Measurements from ENCODE around the gene C15orf40. TPM values are rescaled to one million over a fixed set of nuclear protein-coding genes. Genes with fewer than 3 reads are reported as not detected.
"Not testable (repeated sequence)": the region's sequence is repeated elsewhere in the genome, so short reads cannot be mapped to it uniquely, and the experiment has no call there.

C15orf40 gene
- total RNA-seq, result 10 to 100 TPM; 25.2 to 31.0 TPM

DNA sequence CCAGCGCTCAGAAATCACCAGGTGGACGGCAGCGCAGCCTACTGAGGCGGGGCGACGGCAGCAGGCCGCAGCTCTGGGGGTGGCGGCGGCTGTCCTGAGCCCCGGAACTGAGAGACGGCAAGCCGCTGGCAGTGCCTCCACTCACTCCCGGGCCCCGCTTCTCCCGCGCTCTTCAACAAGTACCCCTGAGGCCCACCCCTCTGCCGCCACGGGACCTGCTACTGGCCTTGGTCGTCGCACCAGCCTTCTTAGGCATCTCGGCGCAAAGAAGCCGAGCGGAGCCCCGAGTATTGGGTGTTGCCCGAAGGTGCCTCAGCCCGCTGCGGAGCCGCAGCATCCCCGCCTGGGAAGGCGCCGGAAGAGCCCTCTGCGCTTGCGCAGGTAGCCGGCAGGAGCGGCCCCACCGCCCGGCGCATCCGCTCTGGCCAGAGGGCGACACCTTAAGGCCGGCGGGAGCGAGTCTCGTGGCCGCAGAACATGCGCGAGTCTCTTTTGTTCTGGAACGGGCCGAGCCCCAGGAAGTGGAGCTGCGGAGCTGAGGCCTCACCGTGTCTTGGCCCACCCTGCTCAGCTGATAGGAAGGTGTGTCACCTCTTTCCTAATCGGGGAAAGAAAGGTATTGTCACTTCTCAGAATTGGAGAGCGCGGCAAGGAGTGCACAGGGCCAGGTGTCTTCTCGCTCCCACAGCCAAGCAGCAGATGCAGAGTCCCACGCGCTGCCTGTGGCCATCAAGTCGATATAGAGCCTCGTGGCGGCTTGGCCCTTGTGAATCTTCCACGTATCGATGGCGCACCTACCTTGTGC, at the start of gene C15orf40:
Gene C15orf40, minus strand, starts transcription at position 369 of the 805 bp plus-strand sequence. Its CDS starts 32 bp downstream, at position 337.
- Mint-ChIP-seq H3K9me3 (ENCODE audit: insufficient read depth) (no peaks in the 10 kb centered on the region), H3K36me3 (ENCODE audit: low read depth) (peaks cover 22% of the 10 kb centered on the region), H3K27me3 (ENCODE audit: low read depth) (no peaks in the 10 kb centered on the region), H3K4me1 (ENCODE audit: low read depth) (peaks cover 50% of the 10 kb centered on the region), H3K4me3 (peak within 1 kb of the TSS; percentile 87), H3K27ac (peak within 1 kb of the TSS; percentile 90)
- POLR2A ChIA-PET, result interaction anchor here (0.5 to 3.0 kb wide), 13 partner anchors 8 to 472 kb away, joined by 3 to 20 read pairs (median 4); partner anchors contain the start of genes BTBD1, HDGFL3, RAMAC and RPS17
- peak; percentile 89 for ATAC-seq
- DNase-seq, result peak; percentile 88
- CTCF ChIA-PET, result interaction anchor here (0.6 to 4.8 kb wide), 30 partner anchors 9 to 481 kb away, joined by 3 to 36 read pairs (median 4); partner anchors contain the start of genes BTBD1, HDGFL3 and RAMAC

DNA sequence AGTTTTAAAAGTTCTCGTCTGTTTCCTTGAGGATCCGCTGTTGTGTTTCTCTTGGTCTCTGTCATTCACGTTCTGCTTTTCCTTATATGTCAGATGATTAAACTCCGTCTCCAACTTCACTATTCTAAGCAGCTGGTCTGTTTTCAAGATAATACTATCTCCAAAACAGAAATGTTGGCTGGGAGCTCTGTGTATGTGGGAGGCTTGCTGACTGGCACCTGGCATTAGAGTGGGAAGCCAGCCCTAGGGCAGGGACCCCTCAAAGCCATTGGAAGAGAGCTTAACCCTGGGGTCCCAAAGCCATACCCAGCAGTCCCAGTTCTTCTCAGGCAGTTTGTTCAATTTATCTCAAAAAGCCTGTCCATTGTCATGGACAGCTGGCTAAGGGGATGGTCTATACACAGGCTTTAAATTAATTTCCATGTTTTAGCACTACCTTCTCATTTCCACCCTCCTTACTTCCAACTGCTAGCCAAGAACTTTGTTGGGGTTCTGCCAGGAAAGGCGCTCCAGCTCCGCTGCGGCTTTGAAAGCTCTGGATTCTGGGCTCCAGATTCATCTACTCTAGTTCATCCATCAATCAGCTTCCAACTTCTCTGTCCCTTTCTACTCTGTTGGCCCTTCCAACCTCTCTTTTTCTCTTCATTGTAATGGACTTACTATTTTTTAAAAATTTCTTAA, 46.4 kb upstream of the C15orf40 start:
- Mint-ChIP-seq H3K27me3 (ENCODE audit: low read depth) (no peaks in the 10 kb centered on the region), H3K27ac (no peak overlapping the region), H3K36me3 (ENCODE audit: low read depth) (peaks cover 33% of the 10 kb centered on the region), H3K9me3 (ENCODE audit: insufficient read depth) (no peaks in the 10 kb centered on the region), H3K4me3 (no peak overlapping the region), H3K4me1 (ENCODE audit: low read depth) (peaks cover 15% of the 10 kb centered on the region)
- ChIA-PET CTCF (interaction anchor here (0.7 to 1.7 kb wide), 2 partner anchors 10 to 45 kb away, joined by 3 to 4 read pairs; partner anchors contain the start of gene BTBD1), POLR2A (interaction anchor here (0.6 to 2.0 kb wide), 3 partner anchors 9 to 52 kb away, joined by 3 to 8 read pairs (median 3); partner anchors contain the start of gene BTBD1)
- ATAC-seq (no peak), DNase-seq (no peak)

DNA sequence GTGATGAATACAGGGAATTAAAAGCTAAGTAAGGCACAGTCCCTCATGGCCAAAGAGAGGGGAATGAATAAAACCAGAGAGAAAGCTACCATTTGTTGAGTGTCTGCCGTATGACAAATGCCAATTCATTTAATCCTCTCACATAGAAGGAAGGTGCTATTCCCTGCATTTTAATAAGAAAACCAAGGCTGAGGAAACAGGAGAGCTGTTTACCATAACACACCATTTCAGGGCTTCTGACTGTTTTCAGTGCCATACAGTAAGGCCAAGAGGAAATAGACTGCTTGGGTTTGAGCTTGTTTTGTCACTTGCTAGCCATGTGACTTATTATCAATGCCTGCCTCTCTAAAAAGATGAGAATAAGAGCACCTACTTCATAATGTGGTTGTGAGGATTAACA, 45.6 kb upstream of the C15orf40 start:
- Mint-ChIP-seq H3K36me3 (ENCODE audit: low read depth) (peaks cover 33% of the 10 kb centered on the region), H3K27me3 (ENCODE audit: low read depth) (no peaks in the 10 kb centered on the region), H3K4me1 (ENCODE audit: low read depth) (peaks cover 15% of the 10 kb centered on the region), H3K4me3 (no peak overlapping the region), H3K9me3 (ENCODE audit: insufficient read depth) (no peaks in the 10 kb centered on the region), H3K27ac (no peak overlapping the region)
- DNase-seq, result no peak
- no peak for ATAC-seq
- ChIA-PET CTCF (interaction anchor here (1.7 kb wide), 1 partner anchor 10 kb away, joined by 4 read pairs; the partner anchor contains the start of gene BTBD1), POLR2A (interaction anchor here (0.7 to 2.0 kb wide), 2 partner anchors 10 to 51 kb away, joined by 3 to 8 read pairs; partner anchors contain the start of gene BTBD1)

DNA sequence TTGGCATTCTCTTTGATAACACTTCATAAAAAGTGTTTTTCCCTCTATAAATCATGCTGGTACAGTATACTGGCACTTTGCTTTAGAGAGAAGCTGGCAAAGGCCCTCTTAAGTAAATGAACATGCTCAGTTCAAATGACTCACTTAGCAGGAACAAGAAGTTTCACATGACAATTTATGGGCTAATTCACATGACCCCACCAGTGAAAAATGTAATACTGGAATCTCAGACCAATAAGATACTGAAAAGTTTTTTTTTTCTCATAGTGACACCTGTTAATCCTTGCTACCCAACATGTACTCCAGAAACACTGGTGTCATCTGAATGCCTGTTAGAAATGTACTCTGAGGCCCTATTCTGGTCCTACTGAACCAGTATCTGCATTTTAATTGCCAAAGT, 41.7 kb upstream of the C15orf40 start:
- Mint-ChIP-seq H3K27ac (no peak overlapping the region), H3K9me3 (ENCODE audit: insufficient read depth) (no peaks in the 10 kb centered on the region), H3K4me3 (no peak overlapping the region), H3K27me3 (ENCODE audit: low read depth) (no peaks in the 10 kb centered on the region), H3K36me3 (ENCODE audit: low read depth) (peaks cover 52% of the 10 kb centered on the region), H3K4me1 (ENCODE audit: low read depth) (peaks cover 12% of the 10 kb centered on the region)
- ChIA-PET POLR2A (no interaction called here), CTCF (interaction anchor here (1.2 kb wide), 1 partner anchor 11 kb away, joined by 3 read pairs; no protein-coding TSS in a partner anchor)
- no peak for DNase-seq
- ATAC-seq, result no peak

DNA sequence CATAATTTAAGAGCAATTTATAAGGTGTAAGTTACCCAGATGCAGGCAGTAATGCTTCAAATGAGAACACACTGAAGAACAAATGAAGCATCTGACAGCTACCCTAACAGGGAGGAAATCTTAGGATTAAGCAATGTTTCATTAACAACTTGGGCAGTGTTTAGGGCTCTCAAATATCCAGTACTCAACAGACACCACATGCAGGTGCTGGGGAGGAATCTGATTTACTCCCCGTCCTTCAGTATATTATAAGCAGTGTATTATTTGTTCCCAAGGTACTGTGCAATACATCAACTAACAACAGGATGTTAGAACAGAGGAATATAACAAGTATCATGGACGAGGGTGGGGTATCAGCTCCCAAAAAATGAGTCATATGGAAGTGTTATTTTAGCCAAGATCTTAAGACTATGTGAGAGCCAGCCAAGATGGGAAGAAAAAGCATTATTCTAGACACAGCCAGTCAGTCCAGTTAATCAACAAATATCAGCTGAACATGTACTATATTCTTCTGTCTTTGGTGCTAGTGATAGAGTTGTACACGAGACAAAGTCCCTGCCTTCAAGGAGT, 35.2 kb upstream of the C15orf40 start:
- Mint-ChIP-seq H3K9me3 (ENCODE audit: insufficient read depth) (no peaks in the 10 kb centered on the region), H3K4me3 (no peak overlapping the region), H3K4me1 (ENCODE audit: low read depth) (peaks cover 4% of the 10 kb centered on the region), H3K27me3 (ENCODE audit: low read depth) (no peaks in the 10 kb centered on the region), H3K36me3 (ENCODE audit: low read depth) (peaks cover 73% of the 10 kb centered on the region), H3K27ac (no peak overlapping the region)
- CTCF ChIA-PET, result no interaction called here
- DNase-seq (no peak), ATAC-seq (no peak)
- POLR2A ChIA-PET, result no interaction called here

DNA sequence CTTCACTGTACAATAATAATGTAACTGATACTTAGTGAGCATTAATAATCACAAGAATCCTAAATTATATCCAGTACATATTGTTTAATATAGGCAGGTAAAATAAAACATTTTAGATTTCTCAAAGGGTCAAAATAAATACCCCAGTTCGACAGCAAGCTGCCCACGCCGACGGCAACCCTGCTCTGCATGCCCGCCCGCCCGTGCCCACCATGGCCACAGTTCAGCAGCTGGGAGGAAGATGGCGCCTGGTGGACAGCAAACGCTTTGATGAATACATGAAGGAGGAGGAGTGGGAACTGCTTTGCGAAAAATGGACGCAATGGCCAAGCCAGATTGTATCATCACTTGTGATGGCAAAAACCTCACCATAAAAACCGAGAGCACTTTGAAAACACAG, 32.7 kb upstream of the C15orf40 start:
- DNase-seq (no peak), ATAC-seq (no peak)
- Mint-ChIP-seq H3K9me3 (ENCODE audit: insufficient read depth) (no peaks in the 10 kb centered on the region), H3K27ac (no peak overlapping the region), H3K4me1 (ENCODE audit: low read depth) (peaks cover 11% of the 10 kb centered on the region), H3K4me3 (no peak overlapping the region), H3K36me3 (ENCODE audit: low read depth) (peaks cover 84% of the 10 kb centered on the region), H3K27me3 (ENCODE audit: low read depth) (no peaks in the 10 kb centered on the region)
- CTCF ChIA-PET, result interaction anchor here (0.9 to 1.7 kb wide), 2 partner anchors 11 to 32 kb away, joined by 3 to 5 read pairs; no protein-coding TSS in a partner anchor
- POLR2A ChIA-PET, result no interaction called here

DNA sequence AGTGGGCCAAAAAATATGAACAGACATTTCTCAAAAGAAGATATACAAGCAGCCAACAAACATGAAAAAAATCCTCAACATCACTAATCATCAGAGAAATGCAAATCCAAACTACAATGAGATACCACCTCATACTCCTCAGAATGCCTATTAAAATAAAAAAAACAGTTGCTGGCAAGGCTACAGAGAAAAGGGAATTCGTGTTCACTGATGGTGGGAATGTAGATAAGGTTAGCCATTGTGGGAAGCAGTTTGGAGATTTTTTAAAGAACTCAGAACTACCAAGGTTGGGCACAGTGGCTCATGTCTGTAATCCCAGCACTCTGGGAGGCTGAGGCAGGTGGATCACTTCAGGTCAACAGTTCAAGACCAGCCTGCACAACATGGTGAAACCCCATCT, 27.8 kb upstream of the C15orf40 start:
- ATAC-seq (no peak), DNase-seq (no peak)
- POLR2A ChIA-PET, result no interaction called here
- Mint-ChIP-seq H3K36me3 (ENCODE audit: low read depth) (peaks cover 86% of the 10 kb centered on the region), H3K4me1 (ENCODE audit: low read depth) (peaks cover 34% of the 10 kb centered on the region), H3K4me3 (no peak overlapping the region), H3K9me3 (ENCODE audit: insufficient read depth) (peaks cover 22% of the 10 kb centered on the region), H3K27ac (peak overlapping the region; percentile 37), H3K27me3 (ENCODE audit: low read depth) (no peaks in the 10 kb centered on the region)
- CTCF ChIA-PET, result interaction anchor here (1.1 kb wide), 1 partner anchor 29 kb away, joined by 3 read pairs; no protein-coding TSS in a partner anchor

DNA sequence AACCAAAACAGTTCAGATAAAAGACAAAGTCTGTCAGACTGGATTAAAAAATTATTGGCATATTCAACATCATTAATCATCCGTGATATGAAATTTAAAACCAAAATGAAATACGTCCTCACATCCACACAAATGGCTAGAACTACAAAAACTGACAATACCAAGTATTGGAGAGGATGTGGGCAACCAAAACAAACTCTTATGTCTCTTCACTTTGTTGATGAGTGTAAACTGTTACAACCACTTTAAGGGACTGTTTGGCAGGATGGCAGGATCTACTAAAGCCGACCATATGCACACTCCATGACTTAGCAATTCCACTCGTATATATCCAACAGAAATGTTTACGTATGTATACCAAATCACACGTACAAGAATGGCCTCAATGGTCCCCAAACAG, 24.8 kb upstream of the C15orf40 start:
- Mint-ChIP-seq H3K27me3 (ENCODE audit: low read depth) (no peaks in the 10 kb centered on the region), H3K4me1 (ENCODE audit: low read depth) (peaks cover 38% of the 10 kb centered on the region), H3K36me3 (ENCODE audit: low read depth) (peaks cover 81% of the 10 kb centered on the region), H3K27ac (peak overlapping the region; percentile 51), H3K4me3 (no peak overlapping the region), H3K9me3 (ENCODE audit: insufficient read depth) (peaks cover 26% of the 10 kb centered on the region)
- ChIA-PET POLR2A (no interaction called here), CTCF (no interaction called here)
- ATAC-seq (no peak), DNase-seq (no peak)

DNA sequence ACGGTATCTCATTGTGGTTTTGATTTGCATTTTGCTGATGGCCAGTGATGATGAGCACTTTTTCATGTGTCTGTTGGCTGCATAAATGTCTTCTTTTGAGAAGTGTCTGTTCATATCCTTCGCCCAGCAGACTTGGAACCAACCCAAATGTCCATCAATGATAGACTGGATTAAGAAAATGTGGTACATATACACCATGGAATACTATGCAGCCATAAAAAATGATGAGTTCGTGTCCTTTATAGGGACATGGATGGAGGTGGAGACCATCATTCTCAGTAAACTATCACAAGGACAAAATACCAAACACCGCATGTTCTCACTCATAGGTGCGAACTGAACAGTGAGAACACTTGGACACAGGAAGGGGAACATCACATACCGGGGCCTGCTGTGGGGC, 19.8 kb upstream of the C15orf40 start:
- peak overlapping the region; percentile 32 for H3K27ac Mint-ChIP-seq
- H3K4me3 Mint-ChIP-seq; H3K27me3 Mint-ChIP-seq (ENCODE audit: low read depth); ATAC-seq; DNase-seq; CTCF ChIA-PET: not testable (repeated sequence)
- peaks cover 14% of the 10 kb centered on the region for H3K9me3 Mint-ChIP-seq (ENCODE audit: insufficient read depth)
- peaks cover 12% of the 10 kb centered on the region for H3K4me1 Mint-ChIP-seq (ENCODE audit: low read depth)
- H3K36me3 Mint-ChIP-seq (ENCODE audit: low read depth), result peaks cover 74% of the 10 kb centered on the region
- POLR2A ChIA-PET, result interaction anchor here (0.7 kb wide), 1 partner anchor 476 kb away, joined by 3 read pairs; no protein-coding TSS in a partner anchor

DNA sequence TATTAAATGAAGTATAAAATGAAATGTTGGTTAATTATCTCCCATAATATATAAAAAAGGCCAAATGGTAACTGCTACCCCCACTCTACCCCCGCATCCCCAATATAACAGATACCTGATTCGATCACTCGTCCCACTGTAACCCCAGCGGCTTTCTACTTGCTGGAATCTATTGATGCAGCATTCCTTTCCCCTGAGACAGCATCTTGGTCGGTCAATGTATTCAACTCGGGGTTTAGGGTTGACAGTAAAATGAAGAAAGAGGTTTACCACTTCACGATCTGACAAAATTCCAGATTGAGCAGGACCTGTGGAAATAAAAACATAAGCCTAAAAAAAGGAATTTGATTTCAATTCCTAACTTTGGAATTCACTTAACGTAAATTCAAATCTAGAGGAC, 18.6 kb upstream of the C15orf40 start:
- Mint-ChIP-seq H3K36me3 (ENCODE audit: low read depth) (peaks cover 65% of the 10 kb centered on the region), H3K4me3 (no peak overlapping the region), H3K27ac (no peak overlapping the region), H3K4me1 (ENCODE audit: low read depth) (peaks cover 4% of the 10 kb centered on the region), H3K27me3 (ENCODE audit: low read depth) (no peaks in the 10 kb centered on the region), H3K9me3 (ENCODE audit: insufficient read depth) (peaks cover 4% of the 10 kb centered on the region)
- ATAC-seq (no peak), DNase-seq (no peak)
- POLR2A ChIA-PET, result no interaction called here
- CTCF ChIA-PET, result interaction anchor here (0.8 kb wide), 1 partner anchor 38 kb away, joined by 3 read pairs; no protein-coding TSS in a partner anchor

DNA sequence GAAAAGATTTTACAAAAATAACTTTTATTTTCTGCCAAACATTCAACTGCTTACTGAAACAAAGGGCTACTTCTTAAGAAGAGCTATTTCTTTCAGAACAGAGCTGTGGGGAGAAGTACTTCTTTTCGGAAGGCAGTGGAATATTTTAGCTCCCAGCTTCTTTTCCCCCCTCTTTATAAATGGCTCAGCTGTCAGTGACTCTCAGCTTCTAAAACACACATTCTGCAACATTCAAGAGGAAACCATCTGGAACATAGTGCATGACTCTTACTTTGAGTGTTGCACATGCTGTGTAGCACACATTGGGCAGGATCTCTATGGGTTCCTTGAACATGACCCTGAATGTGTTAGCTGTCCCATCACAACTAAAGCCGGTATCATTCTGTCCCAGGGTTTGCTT, 7.0 kb upstream of the C15orf40 start:
- no peaks in the 10 kb centered on the region for H3K27me3 Mint-ChIP-seq (ENCODE audit: low read depth)
- POLR2A ChIA-PET, result no interaction called here
- ATAC-seq, result no peak

More for the DNA sequence above, 7.0 kb upstream of the C15orf40 start:
- Mint-ChIP-seq H3K4me1 (ENCODE audit: low read depth) (peaks cover 15% of the 10 kb centered on the region), H3K27ac (no peak overlapping the region), H3K9me3 (ENCODE audit: insufficient read depth) (no peaks in the 10 kb centered on the region), H3K4me3 (no peak overlapping the region), H3K36me3 (ENCODE audit: low read depth) (peaks cover 30% of the 10 kb centered on the region)
- DNase-seq, result no peak
- CTCF ChIA-PET, result no interaction called here
